HG03558 (cell line): Measurements from ENCODE around the gene PDE10A.

Experiments used
- ATAC-seq: cut with Tn5 transposase; IDR thresholded peaks from one replicate; pipeline ENCODE4 v1.9.1; 2021; ENCODE audit warnings: moderate number of reproducible peaks; ENCODE audit not compliant: unreplicated experiment; ENCODE audit errors: extremely low read depth

Gene PDE10A

DNA sequence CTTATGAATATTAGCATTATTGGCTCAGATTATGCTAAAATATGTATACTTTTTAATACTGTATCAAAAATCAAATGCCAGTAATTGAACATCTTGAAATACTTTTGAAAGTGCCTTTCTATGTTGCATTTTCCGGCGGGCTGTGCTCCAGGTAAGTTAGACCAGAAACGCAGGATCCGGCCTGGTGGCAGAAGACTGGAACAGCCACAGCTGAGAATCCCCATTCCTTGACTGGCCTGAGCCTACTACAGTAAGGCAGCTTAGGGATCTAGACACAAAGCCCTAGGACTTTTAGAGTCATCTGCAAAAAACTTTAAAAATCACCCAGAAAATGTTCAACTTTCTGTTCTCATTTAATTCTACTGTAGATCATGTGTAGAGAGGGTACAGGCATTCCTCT is 214.8 kb downstream of the PDE10A start:
- no peak for ATAC-seq

DNA sequence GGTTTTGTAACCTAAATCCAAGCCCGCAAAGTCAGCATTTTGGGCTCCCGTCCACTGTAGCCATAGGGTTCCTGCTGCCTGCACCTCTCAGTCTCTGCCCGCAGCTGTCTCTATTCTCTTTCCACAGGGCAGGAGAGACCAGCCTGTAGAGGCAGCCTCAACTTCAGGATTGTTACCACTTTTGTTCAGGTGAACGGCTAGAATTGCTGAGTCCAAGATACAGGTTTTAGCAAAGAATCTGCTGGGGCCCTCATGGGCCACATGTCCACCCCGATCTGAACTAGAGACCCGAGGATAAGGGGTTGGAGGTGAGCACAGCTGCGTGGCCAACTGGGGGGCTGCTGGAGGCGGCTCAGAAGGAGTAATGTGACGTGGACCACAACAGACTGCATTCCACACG is 215.9 kb downstream of the PDE10A start:
- no peak for ATAC-seq

GRCh38 chr6:165446331-165446730 is 216.7 kb downstream of the PDE10A start:
- no peak for ATAC-seq

DNA sequence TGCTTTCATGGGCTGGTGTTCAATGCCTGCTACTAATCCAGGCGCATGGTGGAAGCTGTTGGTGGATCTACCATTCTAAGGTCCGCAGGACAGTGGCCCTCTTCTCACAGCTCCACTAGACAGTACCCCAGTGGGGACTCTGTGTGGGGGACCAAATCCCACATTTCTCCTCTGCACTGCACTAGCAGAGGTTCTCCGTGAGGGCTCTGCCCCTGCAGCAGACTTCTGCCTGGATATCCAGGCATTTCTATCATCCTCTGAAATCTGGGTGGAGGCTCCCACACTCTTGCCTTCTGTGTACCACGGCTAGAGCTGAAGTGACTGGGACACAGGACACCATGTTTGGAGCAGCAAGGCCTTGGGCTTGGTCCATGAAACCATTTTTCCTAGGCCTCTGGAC is 219.6 kb downstream of the PDE10A start:
- ATAC-seq, result no peak

- no peak for ATAC-seq
Observed at GRCh38 chr6:165441181-165441580, 221.9 kb downstream of the PDE10A start.

DNA sequence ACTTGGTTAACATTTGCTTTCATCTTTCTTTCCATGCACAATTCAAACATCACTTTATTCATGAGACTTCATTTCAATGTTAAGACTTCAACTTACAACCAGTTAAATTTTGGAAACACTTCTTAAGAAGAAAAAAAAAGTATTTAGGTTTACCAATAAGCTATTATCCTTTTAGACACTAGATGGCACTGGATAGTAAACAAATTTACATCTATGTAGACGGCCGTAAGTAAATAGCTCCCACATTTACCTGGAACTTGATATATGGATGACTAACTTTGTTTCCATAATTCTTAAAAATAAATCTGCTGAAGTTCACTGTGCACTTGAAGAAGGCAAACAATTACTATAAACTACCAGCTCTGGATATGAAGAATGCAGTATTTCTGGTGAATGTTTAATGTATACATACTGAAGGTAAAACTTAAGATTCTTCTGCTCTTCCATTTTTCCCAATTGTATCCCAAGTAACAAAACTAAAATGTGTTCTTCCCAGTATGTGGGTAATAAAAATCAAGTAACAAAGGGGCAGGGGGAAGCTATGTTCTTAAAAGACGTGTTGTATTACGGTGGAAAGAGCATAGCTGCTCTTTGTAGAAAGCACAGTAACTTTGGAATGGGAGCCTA is 223.0 kb downstream of the PDE10A start:
- ATAC-seq, result no peak

DNA sequence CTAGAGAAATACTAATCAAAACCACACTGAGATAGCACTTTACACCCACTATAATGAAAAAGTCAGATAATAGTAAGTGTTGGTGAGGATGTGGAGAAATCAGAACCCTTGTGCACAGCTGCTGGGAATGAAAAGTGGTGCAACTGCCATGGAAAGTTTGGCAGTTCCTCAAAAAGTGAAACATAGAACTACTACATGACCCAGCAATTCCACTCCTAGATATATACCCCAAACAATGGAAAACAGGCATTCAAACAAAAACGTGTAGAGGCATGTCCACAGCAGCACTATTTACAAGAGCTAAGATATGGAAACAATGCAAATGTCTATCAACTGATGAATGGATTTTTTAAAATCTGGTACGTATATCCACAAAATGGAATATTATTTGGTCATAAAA is 236.1 kb downstream of the PDE10A start:
- ATAC-seq, result no peak

DNA sequence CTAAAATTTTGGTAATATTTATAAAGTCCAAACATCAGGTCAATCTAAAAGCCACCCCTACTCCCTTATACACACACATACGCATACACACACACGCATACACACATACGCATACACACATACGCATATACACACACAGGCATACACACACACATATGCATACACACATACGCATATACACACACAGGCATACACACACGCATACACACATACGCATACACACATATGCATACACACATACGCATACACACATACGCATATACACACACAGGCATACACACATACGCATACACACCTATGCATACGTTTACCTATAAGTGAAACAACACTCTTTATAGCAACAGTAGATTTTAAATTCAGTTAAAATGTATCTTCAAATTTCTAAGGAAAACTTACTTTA is 240.8 kb downstream of the PDE10A start:
- ATAC-seq, result no peak

GRCh38 chr6:165417278-165417865 is 245.7 kb downstream of the PDE10A start:
- no peak for ATAC-seq

GRCh38 chr6:165404697-165405096 is 258.3 kb downstream of the PDE10A start:
- no peak for ATAC-seq

DNA sequence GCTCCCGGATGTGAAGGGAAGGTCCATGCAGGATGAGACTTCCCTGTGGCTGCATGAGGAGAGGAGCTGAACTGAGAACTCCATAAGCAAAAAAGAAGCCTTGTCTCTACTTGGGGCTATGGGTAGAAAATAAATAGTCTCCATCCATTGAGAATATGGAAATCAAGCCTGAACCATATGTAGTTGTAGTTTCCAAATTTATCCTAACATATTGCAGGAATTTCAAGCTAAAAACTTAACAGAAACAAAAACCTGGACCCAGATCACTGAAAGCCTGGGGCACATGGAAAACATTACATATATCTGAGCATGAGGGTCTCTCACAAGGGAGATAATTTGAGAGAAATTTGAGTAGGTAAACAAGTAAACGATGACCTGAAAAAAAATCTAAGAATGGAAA is 258.7 kb downstream of the PDE10A start:
- no peak for ATAC-seq

DNA sequence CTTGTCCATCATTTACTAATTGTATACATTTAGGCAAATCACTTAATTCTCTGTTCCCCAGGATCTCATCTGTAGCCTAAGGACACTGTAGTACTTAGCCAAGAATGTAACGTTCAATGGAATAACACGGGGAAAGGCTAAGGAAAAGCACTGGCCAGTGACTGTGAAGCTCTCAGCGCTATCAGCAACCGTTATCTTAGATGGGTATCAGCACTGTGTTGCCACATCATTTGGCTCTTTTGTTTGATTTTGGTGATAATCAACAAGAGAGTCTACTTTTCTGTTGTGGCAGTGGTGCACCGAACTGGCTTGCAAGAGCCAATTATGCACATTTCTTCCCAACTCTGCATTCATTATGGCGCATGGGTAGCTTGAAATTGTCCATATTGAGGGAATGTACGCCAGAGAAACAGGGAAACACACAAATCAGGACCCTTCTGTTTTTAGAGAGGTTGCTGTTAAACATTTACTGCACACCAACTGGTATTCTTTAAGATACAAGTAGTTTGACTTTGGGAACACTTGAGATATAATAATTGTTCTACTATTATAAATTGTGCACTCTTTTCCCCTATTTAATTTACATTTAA is 259.9 kb downstream of the PDE10A start:
- ATAC-seq, result no peak

- no peak for ATAC-seq
Observed at GRCh38 chr6:165401092-165401491, 261.9 kb downstream of the PDE10A start.

- ATAC-seq, result no peak
Observed at GRCh38 chr6:165390475-165390874, 272.6 kb downstream of the PDE10A start.

GRCh38 chr6:165389534-165389933 is 273.5 kb downstream of the PDE10A start:
- ATAC-seq, result no peak

GRCh38 chr6:165383323-165383722 is 279.7 kb downstream of the PDE10A start:
- ATAC-seq, result no peak

GRCh38 chr6:165376100-165376499 is 286.9 kb downstream of the PDE10A start:
- ATAC-seq, result no peak

GRCh38 chr6:165365371-165365770 is 297.7 kb downstream of the PDE10A start:
- no peak for ATAC-seq

DNA sequence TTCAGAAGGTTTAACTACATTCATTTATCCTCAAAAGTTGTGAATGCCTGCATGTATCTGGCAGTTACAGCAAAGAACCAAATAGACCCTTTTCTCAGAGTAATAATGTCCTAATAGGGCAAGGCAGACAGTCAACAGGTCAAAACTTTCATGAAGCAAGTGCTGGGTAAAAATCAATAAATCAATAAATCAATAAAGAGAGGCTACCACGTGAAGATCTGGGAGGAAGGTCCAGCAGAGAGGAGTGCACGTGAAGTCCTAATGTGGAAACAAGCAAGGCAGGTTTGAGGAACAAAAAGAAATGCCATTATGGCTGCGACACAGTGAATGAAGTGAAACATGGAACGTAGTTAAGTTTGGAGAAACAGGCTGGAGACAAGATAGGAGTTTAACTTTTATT is 317.3 kb downstream of the PDE10A start:
- no peak for ATAC-seq

- no peak for ATAC-seq
Observed at GRCh38 chr6:165340532-165340931, 322.5 kb downstream of the PDE10A start.

GRCh38 chr6:165325609-165326008 is 337.4 kb downstream of the PDE10A start:
- ATAC-seq, result no peak

GRCh38 chr6:165321555-165322145 is 341.4 kb downstream of the PDE10A start:
- no peak for ATAC-seq
